H1 (cell line): ENCODE results near the gene BMERB1. TPM values are rescaled to one million over a fixed set of nuclear protein-coding genes. Genes with fewer than 3 reads are reported as not detected.

ENCODE experiments used
- BRCA1 ChIP-seq: IDR thresholded peaks from 2 replicates; pipeline ENCODE4 v1.6.1; 2012; ENCODE audit warnings: low read depth, low read length, improper control_type of control experiment
- FOSL1 ChIP-seq: IDR thresholded peaks from 2 replicates; pipeline ENCODE4 v1.6.1; 2011; ENCODE audit warnings: mild to moderate bottlenecking, low read depth, low read length, moderate library complexity; ENCODE audit not compliant: insufficient read depth
- polyA plus RNA-seq, 7 experiments: library from polyadenylated mRNA; depleted of rRNA in 3 of 7; stranded (reverse) in 5 of 7; unstranded in 2 of 7; fragments of >200 nt in 5 of 7; fragments of 200-250 nt in 2 of 7; gene quantifications; 1 replicate in 5 of 7; 2 replicates in 1 of 7; 4 replicates in 1 of 7; pipeline versions ENCODE4 v1.2.1 to v1.2.3, GENCODE V29; 2011 to 2013; ENCODE audit warnings: missing spikeins in 2 of 7, mixed read lengths in 2 of 7
- total RNA-seq: library from RNA; stranded (reverse); fragmentation: NEBNext Ultra II Directional; extraction: Animal tissue kit (Norgen Biotek cat#: 25700); gene quantifications from 2 replicates; pipeline ENCODE4 v1.2.1, GENCODE V29; 2021
- TF ChIP-seq, protein P1 (sequence below), 3 experiments: IDR thresholded peaks; 1 replicate in 2 of 3; 2 replicates in 1 of 3; pipeline versions ENCODE4 v1.5.1 to v1.6.1; 2011; ENCODE audit warnings: low read length in 3 of 3, mild to moderate bottlenecking in 3 of 3, inconsistent platforms in 2 of 3, low read depth in 1 of 3, moderate library complexity in 1 of 3; ENCODE audit not compliant: insufficient read depth in 1 of 3; ENCODE audit errors: control extremely low read depth in 1 of 3

The BMERB1 gene
- total and polyA plus RNA-seq, 2 of the 8 experiments (the other 6 are each of a cell fraction or from before 2014, with no cell fraction given): 23.5 to 27.1 TPM

DNA sequence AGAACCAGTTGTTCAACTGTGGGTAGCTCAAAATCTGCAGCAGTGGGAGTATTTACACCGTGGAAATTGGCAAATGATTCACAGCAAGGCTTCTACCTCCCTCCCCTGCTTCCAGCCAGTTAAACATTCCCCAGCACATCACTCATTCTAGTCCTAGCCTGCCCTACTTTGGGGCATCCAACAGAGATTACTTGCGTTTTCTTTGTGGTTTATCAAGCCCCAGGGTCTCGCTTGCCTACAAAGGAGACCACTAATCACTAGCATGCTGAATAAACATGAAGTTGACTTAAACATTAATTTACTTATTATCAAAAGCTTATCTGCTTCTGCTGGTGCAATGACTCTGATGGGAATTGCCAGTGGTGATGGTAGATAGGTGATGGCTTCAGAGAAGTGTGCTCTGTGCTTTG lies 114.1 kb downstream of the BMERB1 start (continued):
- TF ChIP-seq, protein P1, sequence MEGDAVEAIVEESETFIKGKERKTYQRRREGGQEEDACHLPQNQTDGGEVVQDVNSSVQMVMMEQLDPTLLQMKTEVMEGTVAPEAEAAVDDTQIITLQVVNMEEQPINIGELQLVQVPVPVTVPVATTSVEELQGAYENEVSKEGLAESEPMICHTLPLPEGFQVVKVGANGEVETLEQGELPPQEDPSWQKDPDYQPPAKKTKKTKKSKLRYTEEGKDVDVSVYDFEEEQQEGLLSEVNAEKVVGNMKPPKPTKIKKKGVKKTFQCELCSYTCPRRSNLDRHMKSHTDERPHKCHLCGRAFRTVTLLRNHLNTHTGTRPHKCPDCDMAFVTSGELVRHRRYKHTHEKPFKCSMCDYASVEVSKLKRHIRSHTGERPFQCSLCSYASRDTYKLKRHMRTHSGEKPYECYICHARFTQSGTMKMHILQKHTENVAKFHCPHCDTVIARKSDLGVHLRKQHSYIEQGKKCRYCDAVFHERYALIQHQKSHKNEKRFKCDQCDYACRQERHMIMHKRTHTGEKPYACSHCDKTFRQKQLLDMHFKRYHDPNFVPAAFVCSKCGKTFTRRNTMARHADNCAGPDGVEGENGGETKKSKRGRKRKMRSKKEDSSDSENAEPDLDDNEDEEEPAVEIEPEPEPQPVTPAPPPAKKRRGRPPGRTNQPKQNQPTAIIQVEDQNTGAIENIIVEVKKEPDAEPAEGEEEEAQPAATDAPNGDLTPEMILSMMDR (IDR thresholded peaks at IDR 0.05; ENCODE audit: control extremely low read depth in 1 of 3, insufficient read depth in 1 of 3, low read depth in 1 of 3, low read length in 3 of 3): no peak
- TF ChIP-seq BRCA1 (no peak), FOSL1 (no peak)
